Nephron progenitor cell (in vitro differentiated cells): ENCODE results near the gene HDAC4.

Experiments
- DNase-seq: peaks from one replicate; pipeline ENCODE4 v3.0.0; 2021
- H3K27ac Mint-ChIP-seq: 2 replicates; pipeline ENCODE4 v1.8.0; 2021; ENCODE audit warnings: mild to moderate bottlenecking, moderate library complexity, mixed read lengths
- H3K27me3 Mint-ChIP-seq: 2 replicates; pipeline ENCODE4 v1.8.0; 2021; ENCODE audit warnings: mild to moderate bottlenecking, low read depth, mixed read lengths; ENCODE audit not compliant: poor library complexity
- H3K36me3 Mint-ChIP-seq: 2 replicates; pipeline ENCODE4 v1.8.0; 2021; ENCODE audit warnings: low read depth, mixed read lengths
- H3K4me1 Mint-ChIP-seq: 2 replicates; pipeline ENCODE4 v1.8.0; 2021; ENCODE audit warnings: mixed read lengths
- H3K4me3 Mint-ChIP-seq: 2 replicates; pipeline ENCODE4 v1.8.0; 2021; ENCODE audit warnings: mild to moderate bottlenecking, moderate library complexity, mixed read lengths
- H3K9me3 Mint-ChIP-seq: 2 replicates; pipeline ENCODE4 v1.8.0; 2021; ENCODE audit warnings: mild to moderate bottlenecking, moderate library complexity, mixed read lengths
- CTCF ChIP-seq: fragments of 200-600 bp; sonication (generic); IDR thresholded peaks from 2 replicates; pipeline ENCODE4 v1.5.0; 2021; ENCODE audit warnings: antibody characterized with exemption

HDAC4 gene

GRCh38 chr2:239019183-239019581 lies 381.6 kb downstream of the HDAC4 start:
- no peak overlapping the region for H3K4me3 Mint-ChIP-seq
- no peak for TF ChIP-seq CTCF
- peaks cover 30% of the 10 kb centered on the region for H3K27me3 Mint-ChIP-seq
- H3K9me3 Mint-ChIP-seq = no peaks in the 10 kb centered on the region
- no peaks in the 10 kb centered on the region for H3K36me3 Mint-ChIP-seq
- no peak overlapping the region for H3K27ac Mint-ChIP-seq
- no peak for DNase-seq
- H3K4me1 Mint-ChIP-seq = peaks cover 28% of the 10 kb centered on the region

- TF ChIP-seq CTCF = no peak
- Mint-ChIP-seq H3K4me1 (peaks cover 31% of the 10 kb centered on the region), H3K4me3 (no peak overlapping the region), H3K9me3 (no peaks in the 10 kb centered on the region), H3K27ac (no peak overlapping the region), H3K27me3 (peaks cover 27% of the 10 kb centered on the region), H3K36me3 (no peaks in the 10 kb centered on the region)
- no peak for DNase-seq
Observed at GRCh38 chr2:239018271-239019182, 382.3 kb downstream of the HDAC4 start.

- H3K4me1 Mint-ChIP-seq = peaks cover 31% of the 10 kb centered on the region
- H3K36me3 Mint-ChIP-seq = no peaks in the 10 kb centered on the region
- no peaks in the 10 kb centered on the region for H3K9me3 Mint-ChIP-seq
- no peak overlapping the region for H3K27ac Mint-ChIP-seq
- DNase-seq = no peak
- peaks cover 24% of the 10 kb centered on the region for H3K27me3 Mint-ChIP-seq
- no peak for TF ChIP-seq CTCF
- no peak overlapping the region for H3K4me3 Mint-ChIP-seq
Observed at GRCh38 chr2:239017491-239018098, 383.2 kb downstream of the HDAC4 start.

GRCh38 chr2:239015901-239016675 lies 384.7 kb downstream of the HDAC4 start:
- no peak for DNase-seq
- no peak for TF ChIP-seq CTCF
- H3K27ac Mint-ChIP-seq = no peak overlapping the region

GRCh38 chr2:239015218-239015900 lies 385.5 kb downstream of the HDAC4 start:
- Mint-ChIP-seq H3K27me3 (peaks cover 24% of the 10 kb centered on the region), H3K9me3 (no peaks in the 10 kb centered on the region), H3K27ac (no peak overlapping the region), H3K36me3 (no peaks in the 10 kb centered on the region), H3K4me3 (no peak overlapping the region), H3K4me1 (peaks cover 20% of the 10 kb centered on the region)
- TF ChIP-seq CTCF = no peak
- no peak for DNase-seq

More at GRCh38 chr2:239015901-239016675, 384.7 kb downstream of the HDAC4 start:
- no peaks in the 10 kb centered on the region for H3K9me3 Mint-ChIP-seq
- H3K27me3 Mint-ChIP-seq = peaks cover 24% of the 10 kb centered on the region
- H3K4me1 Mint-ChIP-seq = peaks cover 24% of the 10 kb centered on the region
- H3K36me3 Mint-ChIP-seq = no peaks in the 10 kb centered on the region
- H3K4me3 Mint-ChIP-seq = no peak overlapping the region
